Panc1 (cell line): ENCODE data around the gene NOSTRIN. TPM values are rescaled to one million over a fixed set of nuclear protein-coding genes. Genes with fewer than 3 reads are reported as not detected.

Source experiments
- ATAC-seq: fragments of 200-7000 bp; cut with Tn5 transposase; 2 replicates; pipeline ENCODE4 v1.9.1; 2020; ENCODE audit warnings: mild to moderate bottlenecking, moderate library complexity
- BruUV-seq: library from RNA; stranded (reverse); fragments of 400-500 nt; replicated peaks from 2 replicates; lab custom pipeline; 2021; lab: Mats Ljungman, UMichigan
- CTCF ChIA-PET: fragments of 300-600 bp; sonication (Branson Sonifier 250); formaldehyde crosslinking; loops from one replicate; lab custom pipeline; 2022; ENCODE audit warnings: antibody characterized with exemption; lab: Charles Lee
- POLR2A ChIA-PET: fragments of 300-600 bp; sonication (Branson Sonifier 250); formaldehyde crosslinking; loops from one replicate; lab custom pipeline; 2022; ENCODE audit warnings: antibody characterized with exemption; lab: Charles Lee
- DNase-seq: peaks from one replicate; pipeline ENCODE4 v3.0.0-alpha.2; 2010; ENCODE audit warnings: low read depth, low spot score
- H3K27ac ChIP-seq: 2 replicates; pipeline ENCODE4 v1.5.1; 2011; ENCODE audit warnings: mild to moderate bottlenecking, low read length, inconsistent platforms
- H3K27me3 ChIP-seq: fragments of 200-500 bp; sonication (Bioruptor generic); 2 replicates; pipeline ENCODE4 v1.6.0; 2014; ENCODE audit warnings: low read length, inconsistent platforms; ENCODE audit not compliant: control insufficient read depth, insufficient read depth
- H3K36me3 ChIP-seq: fragments of 200-500 bp; sonication (Bioruptor generic); 2 replicates; pipeline ENCODE4 v1.5.1; 2014; ENCODE audit warnings: inconsistent platforms, mild to moderate bottlenecking, low read length, moderate library complexity; ENCODE audit not compliant: control insufficient read depth, insufficient read depth
- H3K4me1 ChIP-seq: 2 replicates; pipeline ENCODE4 v1.5.1; 2011; ENCODE audit warnings: inconsistent platforms, mild to moderate bottlenecking, low read length, moderate library complexity; ENCODE audit not compliant: control insufficient read depth, insufficient read depth
- H3K4me3 ChIP-seq, 2 experiments: 2 replicates each; pipeline ENCODE4 v1.5.1; 2011 to 2012; ENCODE audit warnings: low read depth in 2 of 2, low read length in 2 of 2, mild to moderate bottlenecking in 2 of 2, inconsistent platforms in 1 of 2, moderate library complexity in 1 of 2
- H3K9me3 ChIP-seq: fragments of 200-500 bp; sonication (Bioruptor generic); 2 replicates; pipeline ENCODE4 v1.5.1; 2014; ENCODE audit warnings: low read depth, mild to moderate bottlenecking, inconsistent platforms, low read length, moderate library complexity; ENCODE audit not compliant: control insufficient read depth, insufficient read depth
- CTCF ChIP-seq: fragments of 450-650 bp; IDR thresholded peaks from 2 replicates; pipeline ENCODE4 v1.5.1; 2017; ENCODE audit warnings: mild to moderate bottlenecking
- POLR2AphosphoS5 ChIP-seq: IDR thresholded peaks from 2 replicates; pipeline ENCODE4 v1.6.1; 2012; ENCODE audit warnings: mild to moderate bottlenecking, low read depth, low read length, moderate library complexity
- REST ChIP-seq, 2 experiments: IDR thresholded peaks; 2 replicates each; pipeline ENCODE4 v1.6.1; 2011 to 2012; ENCODE audit warnings: low read depth in 2 of 2, control low read depth in 1 of 2, low read length in 1 of 2, mild to moderate bottlenecking in 1 of 2, moderate library complexity in 1 of 2; ENCODE audit not compliant: insufficient read depth in 1 of 2
- SIN3A ChIP-seq: IDR thresholded peaks from 2 replicates; pipeline ENCODE4 v1.6.1; 2012; ENCODE audit warnings: low read depth, mild to moderate bottlenecking, low read length, moderate library complexity, borderline replicate concordance; ENCODE audit not compliant: insufficient read depth
- TCF7L2 ChIP-seq: IDR thresholded peaks from 2 replicates; pipeline ENCODE4 v1.6.1; 2011; ENCODE audit warnings: mild to moderate bottlenecking, low read depth, low read length, inconsistent platforms
- in situ Hi-C: cut with HindIII; loops from 2 replicates; pipeline ENCODE4 v1.10.0; 2016; ENCODE audit warnings: low sequenced_read_pairs, low pct_unique_long_range_greater_than_20kb
- intact Hi-C: fragments of 100-400 bp; cut with micrococcal nuclease; formaldehyde crosslinking; loops from one replicate; pipeline ENCODE4 v1.10.0; 2022; ENCODE audit not compliant: unreplicated experiment
- total RNA-seq: library from RNA; stranded (reverse); gene quantifications from one replicate; pipeline ENCODE4 v1.2.1, GENCODE V29; 2021; ENCODE audit not compliant: unreplicated experiment

Gene NOSTRIN
- total RNA-seq, 1 experiment from 2014 or later = not detected

DNA sequence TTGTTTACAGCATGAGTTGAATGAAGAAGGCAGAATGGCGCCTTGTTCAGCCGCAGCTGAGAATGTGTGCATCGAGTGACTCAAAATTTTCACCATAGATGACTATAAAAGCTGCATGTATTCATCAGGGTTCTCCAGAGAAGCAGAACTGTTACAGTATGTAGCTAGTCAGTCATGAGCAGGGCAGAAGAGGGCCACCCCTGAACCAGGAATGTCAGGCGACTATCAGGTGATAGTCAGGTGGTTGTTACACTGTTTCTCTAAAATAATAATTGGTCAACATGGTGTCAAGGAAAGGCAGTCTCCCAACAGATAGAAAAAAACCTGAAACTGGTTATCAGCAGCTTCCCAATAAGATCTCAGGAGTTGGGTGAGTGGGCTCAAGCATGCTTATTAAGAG lies 20.2 kb upstream of the NOSTRIN start:
- Histone ChIP-seq H3K9me3 (no peaks in the 10 kb centered on the region), H3K36me3 (no peaks in the 10 kb centered on the region), H3K4me3 (no peak overlapping the region), H3K4me1 (no peaks in the 10 kb centered on the region), H3K27me3 (no peaks in the 10 kb centered on the region), H3K27ac (no peak overlapping the region)
- no peak for ATAC-seq
- in situ Hi-C loops = no loop called here
- TF ChIP-seq REST (IDR thresholded peaks at IDR 0.05; ENCODE audit: insufficient read depth in 1 of 2, low read depth in 2 of 2, low read length in 1 of 2) (no peak), CTCF (no peak), TCF7L2 (no peak), SIN3A (no peak), POLR2AphosphoS5 (no peak)
- ChIA-PET POLR2A (no interaction called here), CTCF (no interaction called here)
- BruUV-seq = no TSS peak
- no peak for DNase-seq
- intact Hi-C loops = no loop called here

GRCh38 chr2:168784993-168785392 lies 17.4 kb upstream of the NOSTRIN start:
- POLR2A ChIA-PET = no interaction called here

More at GRCh38 chr2:168784993-168785392, 17.4 kb upstream of the NOSTRIN start:
- no peak for DNase-seq
- Histone ChIP-seq H3K36me3 (no peaks in the 10 kb centered on the region), H3K27me3 (no peaks in the 10 kb centered on the region), H3K27ac (no peak overlapping the region), H3K4me1 (no peaks in the 10 kb centered on the region), H3K4me3 (no peak overlapping the region), H3K9me3 (no peaks in the 10 kb centered on the region)
- no peak for TF ChIP-seq TCF7L2
- no peak for TF ChIP-seq POLR2AphosphoS5
- no peak for TF ChIP-seq CTCF
- no peak for TF ChIP-seq SIN3A
- no peak for TF ChIP-seq REST (IDR thresholded peaks at IDR 0.05; ENCODE audit: insufficient read depth in 1 of 2, low read depth in 2 of 2, low read length in 1 of 2)
- in situ Hi-C loops (no loop called here), intact Hi-C loops (no loop called here)
- CTCF ChIA-PET = interaction anchor here (1.1 kb wide), 1 partner anchor 11 kb away, joined by 11 read pairs; no protein-coding TSS in a partner anchor
- no peak for ATAC-seq
- BruUV-seq = no TSS peak
